GM12865 (cell line): ENCODE results near the gene CNGA3.

Experiments
- DNase-seq: peaks from one replicate; pipeline ENCODE4 v3.0.0; 2010; ENCODE audit warnings: low read depth
- H3K4me3 ChIP-seq: 2 replicates; pipeline ENCODE4 v1.5.1; 2011; ENCODE audit warnings: mild to moderate bottlenecking, low read depth, low read length, control low read depth
- CTCF ChIP-seq: IDR thresholded peaks from 2 replicates; pipeline ENCODE4 v1.5.1; 2011; ENCODE audit warnings: low read length, control low read depth, low read depth, inconsistent platforms; ENCODE audit not compliant: insufficient read depth; ENCODE audit errors: missing control alignments

Gene CNGA3

DNA sequence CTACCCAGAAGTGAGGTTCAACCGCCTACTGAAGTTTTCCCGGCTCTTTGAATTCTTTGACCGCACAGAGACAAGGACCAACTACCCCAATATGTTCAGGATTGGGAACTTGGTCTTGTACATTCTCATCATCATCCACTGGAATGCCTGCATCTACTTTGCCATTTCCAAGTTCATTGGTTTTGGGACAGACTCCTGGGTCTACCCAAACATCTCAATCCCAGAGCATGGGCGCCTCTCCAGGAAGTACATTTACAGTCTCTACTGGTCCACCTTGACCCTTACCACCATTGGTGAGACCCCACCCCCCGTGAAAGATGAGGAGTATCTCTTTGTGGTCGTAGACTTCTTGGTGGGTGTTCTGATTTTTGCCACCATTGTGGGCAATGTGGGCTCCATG is 49.7 kb downstream of the CNGA3 start:
- TF ChIP-seq CTCF, result no peak
- no peak for DNase-seq
- H3K4me3 ChIP-seq, result no peak overlapping the region

DNA sequence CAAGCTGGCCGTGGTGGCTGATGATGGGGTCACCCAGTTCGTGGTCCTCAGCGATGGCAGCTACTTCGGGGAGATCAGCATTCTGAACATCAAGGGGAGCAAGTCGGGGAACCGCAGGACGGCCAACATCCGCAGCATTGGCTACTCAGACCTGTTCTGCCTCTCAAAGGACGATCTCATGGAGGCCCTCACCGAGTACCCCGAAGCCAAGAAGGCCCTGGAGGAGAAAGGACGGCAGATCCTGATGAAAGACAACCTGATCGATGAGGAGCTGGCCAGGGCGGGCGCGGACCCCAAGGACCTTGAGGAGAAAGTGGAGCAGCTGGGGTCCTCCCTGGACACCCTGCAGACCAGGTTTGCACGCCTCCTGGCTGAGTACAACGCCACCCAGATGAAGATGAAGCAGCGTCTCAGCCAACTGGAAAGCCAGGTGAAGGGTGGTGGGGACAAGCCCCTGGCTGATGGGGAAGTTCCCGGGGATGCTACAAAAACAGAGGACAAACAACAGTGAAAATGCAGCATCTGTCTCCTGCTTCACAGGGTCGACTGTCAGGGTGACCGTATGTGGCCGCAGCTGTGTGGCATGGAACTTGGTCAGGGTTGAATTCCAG is 50.6 kb downstream of the CNGA3 start:
- no peak overlapping the region for H3K4me3 ChIP-seq
- TF ChIP-seq CTCF, result no peak
- DNase-seq, result no peak

DNA sequence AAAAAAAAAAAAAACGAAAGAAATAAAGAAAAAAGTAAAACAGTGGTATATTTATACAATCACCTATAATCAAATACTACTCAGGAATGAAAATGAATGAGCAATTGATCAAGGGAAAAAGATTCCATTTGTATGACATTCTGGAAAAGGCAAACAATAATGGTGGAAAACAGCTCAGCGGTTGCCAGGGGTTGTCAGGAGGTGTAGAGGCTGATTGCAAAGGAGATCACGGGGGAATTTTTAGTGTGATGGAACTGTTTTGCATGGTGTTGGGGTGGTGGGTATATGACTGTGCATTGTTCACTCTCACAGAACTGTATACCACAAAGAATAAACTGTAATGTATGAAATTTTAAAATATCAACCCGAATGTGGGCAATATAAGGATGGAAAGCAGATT is 52.9 kb downstream of the CNGA3 start:
- H3K4me3 ChIP-seq, result no peak overlapping the region
- DNase-seq, result no peak
- TF ChIP-seq CTCF, result no peak

GRCh38 chr2:98403878-98404277 is 57.6 kb downstream of the CNGA3 start:
- no peak for TF ChIP-seq CTCF
- no peak for DNase-seq
- H3K4me3 ChIP-seq, result no peak overlapping the region

DNA sequence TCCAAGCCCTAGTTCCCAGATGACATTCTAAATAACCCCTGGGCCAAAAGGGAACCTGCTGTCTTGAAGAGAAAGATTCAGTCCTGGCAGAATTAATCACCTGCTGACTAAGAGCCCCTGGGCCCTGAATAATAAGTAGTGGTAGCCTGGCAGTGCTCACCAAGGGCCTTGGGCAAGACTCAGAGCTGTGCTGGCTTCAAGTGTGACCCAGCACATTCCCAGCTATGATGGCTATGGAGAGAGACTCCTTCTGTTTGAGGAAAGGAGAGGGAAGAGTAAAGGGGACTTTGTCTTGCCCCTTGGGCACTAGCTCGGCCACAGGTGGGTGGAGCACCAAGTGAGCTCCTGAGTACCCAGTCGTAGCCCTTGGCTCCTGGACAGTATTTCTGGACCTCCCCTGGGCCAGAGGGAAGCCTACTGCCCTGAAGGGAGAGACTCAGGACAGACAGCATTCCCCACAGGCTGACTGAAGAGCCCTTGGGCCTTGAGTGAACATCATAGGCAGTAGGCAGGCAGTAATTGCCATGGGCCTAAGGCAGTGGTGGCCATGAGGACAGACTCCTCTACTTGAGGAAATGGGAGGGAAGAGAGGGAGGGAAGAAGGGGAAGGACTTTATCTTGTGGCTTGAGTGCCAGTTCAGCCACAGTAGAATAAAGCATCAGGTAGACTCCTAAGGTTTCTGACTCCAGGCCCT is 58.4 kb downstream of the CNGA3 start:
- no peak overlapping the region for H3K4me3 ChIP-seq
- no peak for DNase-seq
- TF ChIP-seq CTCF, result no peak

DNA sequence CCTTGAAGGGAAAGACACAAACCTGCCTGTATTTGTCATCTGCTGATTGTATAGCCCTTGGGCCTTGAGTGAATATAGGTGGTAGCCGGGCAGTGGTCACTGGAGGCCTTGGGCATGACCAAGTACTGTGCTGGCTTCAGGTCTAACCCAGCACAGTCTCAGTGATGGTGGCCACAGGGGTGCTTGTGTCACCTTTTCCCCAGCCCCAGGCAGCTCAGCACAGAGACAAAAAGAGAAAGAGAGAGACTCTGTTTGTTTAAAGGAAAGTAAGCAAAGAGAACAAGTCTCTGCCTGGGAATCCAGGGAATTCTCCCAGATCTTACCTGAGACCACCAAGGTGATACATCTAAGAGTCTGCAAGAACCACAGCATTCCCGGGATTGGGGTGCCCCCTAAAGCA is 59.0 kb downstream of the CNGA3 start:
- DNase-seq, result no peak
- no peak for TF ChIP-seq CTCF
- no peak overlapping the region for H3K4me3 ChIP-seq

DNA sequence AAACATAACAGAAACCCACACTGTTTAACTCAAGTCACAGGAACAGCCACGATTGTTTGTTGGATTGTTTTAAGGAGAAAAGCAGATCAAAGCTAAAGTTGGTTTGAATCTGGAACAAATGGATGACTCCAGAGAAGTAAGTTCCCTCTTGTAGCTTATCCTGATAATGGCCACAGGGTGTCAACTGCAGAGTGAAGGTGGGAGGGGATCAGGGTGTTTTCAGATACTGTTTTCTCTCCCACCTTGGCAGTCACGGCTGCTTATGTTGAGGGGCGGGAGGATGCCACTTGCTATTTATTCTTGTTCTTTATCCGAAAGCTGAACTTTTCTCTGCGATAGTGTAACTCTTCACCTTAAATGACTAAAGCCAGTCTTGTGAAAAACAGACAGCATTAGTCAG is 61.9 kb downstream of the CNGA3 start:
- no peak overlapping the region for H3K4me3 ChIP-seq
- no peak for DNase-seq
- no peak for TF ChIP-seq CTCF
